K562 (cell line): Measurements from ENCODE around the gene NUBP2. TPM values are rescaled to one million over a fixed set of nuclear protein-coding genes. Genes with fewer than 3 reads are reported as not detected.
A peak's percentile ranks its signal among the peaks of the same experiment; 100 is the strongest.

ENCODE experiments used
- BCL6 ChIP-seq: fragments of 250-450 bp; sonication (Bioruptor Pico); IDR thresholded peaks from 2 replicates; pipeline ENCODE4 v1.4.0; 2020
- E2F3 ChIP-seq: fragments of 250-450 bp; sonication (Bioruptor Pico); IDR thresholded peaks from 2 replicates; pipeline ENCODE4 v1.4.0; 2020; ENCODE audit warnings: mild to moderate bottlenecking
- ELF1 ChIP-seq: fragments of 200-800 bp; sonication (Bioruptor generic); IDR thresholded peaks from 2 replicates; pipeline ENCODE4 v1.6.1; 2016; ENCODE audit warnings: missing genetic modification characterization, missing compliant biosample characterization
- GATAD2B ChIP-seq: fragments of 450-650 bp; IDR thresholded peaks from 2 replicates; pipeline ENCODE4 v1.6.1; 2017; ENCODE audit warnings: mild to moderate bottlenecking, borderline replicate concordance
- ILK ChIP-seq: fragments of 450-650 bp; IDR thresholded peaks from 2 replicates; pipeline ENCODE4 v1.6.1; 2016; ENCODE audit warnings: missing genetic modification characterization, low read depth, mild to moderate bottlenecking, missing compliant biosample characterization, moderate library complexity, borderline replicate concordance
- MGA ChIP-seq: fragments of 450-650 bp; IDR thresholded peaks from 2 replicates; pipeline ENCODE4 v1.6.1; 2016; ENCODE audit warnings: mild to moderate bottlenecking, moderate library complexity
- MYC ChIP-seq, 2 experiments: fragments of 250-450 bp in 1 of 2; sonication (Bioruptor Pico) in 1 of 2; IDR thresholded peaks; 2 replicates each; pipeline versions ENCODE4 v1.5.1 to v1.6.1; 2012 to 2021; ENCODE audit warnings: low read depth in 2 of 2, borderline replicate concordance in 1 of 2, improper control_type of control experiment in 1 of 2, low read length in 1 of 2, mild to moderate bottlenecking in 1 of 2, moderate library complexity in 1 of 2
- NFRKB ChIP-seq: fragments of 450-650 bp; IDR thresholded peaks from 2 replicates; pipeline ENCODE4 v1.6.1; 2016; ENCODE audit warnings: low read depth
- PML ChIP-seq: IDR thresholded peaks from 2 replicates; pipeline ENCODE4 v1.6.1; 2012; ENCODE audit warnings: low read length, inconsistent platforms
- PTBP1 ChIP-seq: fragments of 200-400 bp; formaldehyde crosslinking; IDR thresholded peaks from 2 replicates; pipeline ENCODE4 v1.6.1; 2017; ENCODE audit warnings: low read depth, low read length
- RAD21 ChIP-seq, 2 experiments: fragments of 250-450 bp in 1 of 2; fragments of 450-650 bp in 1 of 2; sonication (Bioruptor Pico) in 1 of 2; formaldehyde crosslinking in 1 of 2; IDR thresholded peaks in 1 of 2; conservative IDR thresholded peaks in 1 of 2; 2 replicates each; pipeline versions ENCODE4 v1.4.0 to v1.8.0; 2020 to 2022; ENCODE audit warnings: mild to moderate bottlenecking in 2 of 2, moderate library complexity in 1 of 2
- RBM15 ChIP-seq: fragments of 200-400 bp; formaldehyde crosslinking; IDR thresholded peaks from 2 replicates; pipeline ENCODE4 v1.6.1; 2018; ENCODE audit warnings: mild to moderate bottlenecking, low read length, moderate library complexity; ENCODE audit not compliant: insufficient read depth
- TEAD1 ChIP-seq, 2 experiments: fragments of 450-650 bp in 1 of 2; sonication (generic) in 1 of 2; formaldehyde crosslinking; IDR thresholded peaks; 2 replicates each; pipeline versions ENCODE4 v1.4.0 to v1.8.0; 2020 to 2022; ENCODE audit warnings: mild to moderate bottlenecking in 2 of 2, missing genetic modification reagents in 1 of 2
- ZZZ3 ChIP-seq: fragments of 450-650 bp; IDR thresholded peaks from 2 replicates; pipeline ENCODE4 v1.6.1; 2016; ENCODE audit warnings: antibody characterized with exemption, mild to moderate bottlenecking, moderate library complexity
- polyA plus RNA-seq, 8 experiments: library from polyadenylated mRNA; depleted of rRNA in 4 of 8; stranded (reverse) in 5 of 8; unstranded in 3 of 8; fragments of >200 nt; fragmentation: Nextera tagmentation in 2 of 8; fragmentation: Illumina TruSeq in 1 of 8; extraction: Ambion mirVana in 2 of 8; extraction: Trizol in 1 of 8; gene quantifications; 2 replicates each; pipeline versions ENCODE4 v1.2.1 to v1.2.3, GENCODE V29; 2011 to 2014; ENCODE audit warnings: inconsistent platforms in 1 of 8, missing spikeins in 1 of 8
- total RNA-seq, 7 experiments: library from RNA; depleted of rRNA in 6 of 7; stranded (reverse); fragments of >200 nt in 6 of 7; fragmentation: Illumina TruSeq in 2 of 7; extraction: Trizol in 2 of 7; gene quantifications; 2 replicates each; pipeline versions ENCODE4 v1.2.1 to v1.2.3, GENCODE V29; 2011 to 2021; ENCODE audit warnings: low replicate concordance in 1 of 7
- TF ChIP-seq, protein P1 (sequence below), 2 experiments: fragments of 200-800 bp in 1 of 2; sonication (Bioruptor generic) in 1 of 2; sonication (generic) in 1 of 2; formaldehyde crosslinking in 1 of 2; IDR thresholded peaks in 1 of 2; conservative IDR thresholded peaks in 1 of 2; 2 replicates each; pipeline versions ENCODE4 v1.5.0 to v1.6.1; 2016 to 2020; ENCODE audit warnings: missing compliant biosample characterization in 1 of 2, missing genetic modification characterization in 1 of 2, missing genetic modification reagents in 1 of 2

Gene NUBP2
- total and polyA plus RNA-seq, 9 of the 15 experiments (the other 6 are each of a cell fraction or from before 2014, with no cell fraction given) = 1.8 to 115 (median 24.0) TPM

DNA sequence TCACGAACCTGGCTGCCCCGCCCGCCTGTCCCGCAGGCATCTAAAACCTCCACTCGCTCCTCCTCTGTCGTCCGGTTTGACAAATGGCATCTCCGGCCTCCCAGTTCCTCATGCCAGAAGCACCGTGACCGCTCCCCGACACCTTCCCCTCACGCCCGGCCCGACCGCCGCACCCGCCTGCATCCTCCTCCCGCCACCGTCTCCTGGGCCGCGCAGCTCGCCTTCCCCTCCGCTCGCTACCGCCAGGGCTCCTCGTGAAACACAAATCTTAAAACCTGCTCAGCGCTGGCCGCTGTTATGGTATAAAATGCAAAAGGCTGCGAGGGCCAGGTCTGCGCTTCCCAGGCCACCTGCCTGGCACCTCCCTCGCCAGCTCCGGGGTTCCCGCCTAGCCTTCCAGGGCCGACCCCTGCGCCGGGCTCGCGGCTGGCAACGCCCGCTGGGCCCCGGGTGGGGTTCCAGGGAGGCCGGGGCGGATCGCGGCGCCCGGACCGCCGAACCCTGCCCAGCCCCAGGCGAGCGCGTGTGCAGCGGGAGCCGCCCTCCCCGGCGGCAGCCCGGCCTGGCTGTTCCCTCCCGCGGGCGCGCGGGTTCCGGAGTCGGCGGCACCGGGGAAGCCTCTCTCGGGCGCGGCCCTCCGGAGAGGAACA, 877 bp upstream of the NUBP2 start (continued):
- TF ChIP-seq, protein P1, sequence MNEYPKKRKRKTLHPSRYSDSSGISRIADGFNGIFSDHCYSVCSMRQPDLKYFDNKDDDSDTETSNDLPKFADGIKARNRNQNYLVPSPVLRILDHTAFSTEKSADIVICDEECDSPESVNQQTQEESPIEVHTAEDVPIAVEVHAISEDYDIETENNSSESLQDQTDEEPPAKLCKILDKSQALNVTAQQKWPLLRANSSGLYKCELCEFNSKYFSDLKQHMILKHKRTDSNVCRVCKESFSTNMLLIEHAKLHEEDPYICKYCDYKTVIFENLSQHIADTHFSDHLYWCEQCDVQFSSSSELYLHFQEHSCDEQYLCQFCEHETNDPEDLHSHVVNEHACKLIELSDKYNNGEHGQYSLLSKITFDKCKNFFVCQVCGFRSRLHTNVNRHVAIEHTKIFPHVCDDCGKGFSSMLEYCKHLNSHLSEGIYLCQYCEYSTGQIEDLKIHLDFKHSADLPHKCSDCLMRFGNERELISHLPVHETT (CRISPR knock-in tag; conservative IDR thresholded peaks at IDR 0.05 in 1 of 2, IDR thresholded peaks at IDR 0.05 in 1 of 2) = no peak
- TF ChIP-seq RBM15 (no peak), GATAD2B (peak; percentile 70; the same call in 1 of the 2 replicates), RAD21 (CRISPR knock-in tag; conservative IDR thresholded peaks at IDR 0.05 in 1 of 2, IDR thresholded peaks at IDR 0.05 in 1 of 2) (no peak), BCL6 (CRISPR knock-in tag) (no peak), PTBP1 (0 out of 2 replicates have a peak, but pooled peaks have one; percentile 47), ELF1 (no peak), NFRKB (no peak), ILK (tag) (no peak), ZZZ3 (no peak), MYC (IDR thresholded peaks at IDR 0.05; ENCODE audit: low read depth, low read length) (no peak), MYC (CRISPR knock-in tag; IDR thresholded peaks at IDR 0.05; ENCODE audit: borderline replicate concordance, low read depth) (no peak), E2F3 (no peak), PML (no peak), TEAD1 (CRISPR knock-in tag; IDR thresholded peaks at IDR 0.05) (no peak), MGA (no peak)
